ENCODE data around the gene HSBP1L1. TPM values are rescaled to one million over a fixed set of nuclear protein-coding genes. Genes with fewer than 3 reads are reported as not detected.

HSBP1L1 gene
- total RNA-seq, 4 donors from 2014 or later = 10.4 to 26.3 (median 19.4) TPM

- no peak for TF ChIP-seq CTCF (IDR thresholded peaks at IDR 0.05; ENCODE audit: low read depth)
Measured at GRCh38 chr18:79937103-79937860, 27.2 kb upstream of the HSBP1L1 start.

GRCh38 chr18:79938196-79938595, 26.2 kb upstream of the HSBP1L1 start:
- no peak for TF ChIP-seq CTCF (IDR thresholded peaks at IDR 0.05; ENCODE audit: low read depth)

- no peak for TF ChIP-seq CTCF (IDR thresholded peaks at IDR 0.05; ENCODE audit: low read depth)
Measured at GRCh38 chr18:79939096-79939495, 25.3 kb upstream of the HSBP1L1 start.

GRCh38 chr18:79940126-79940813, 24.2 kb upstream of the HSBP1L1 start:
- no peak for TF ChIP-seq CTCF (IDR thresholded peaks at IDR 0.05; ENCODE audit: low read depth)

GRCh38 chr18:79940814-79941472, 23.5 kb upstream of the HSBP1L1 start:
- TF ChIP-seq CTCF (IDR thresholded peaks at IDR 0.05; ENCODE audit: low read depth) = no peak

- no peak for TF ChIP-seq CTCF (IDR thresholded peaks at IDR 0.05; ENCODE audit: low read depth)
Measured at GRCh38 chr18:79941473-79942119, 22.8 kb upstream of the HSBP1L1 start.

- no peak for TF ChIP-seq CTCF (IDR thresholded peaks at IDR 0.05; ENCODE audit: low read depth)
Measured at GRCh38 chr18:79942211-79942610, 22.2 kb upstream of the HSBP1L1 start.
